Measurements from ENCODE around the gene GAB1.

DNA sequence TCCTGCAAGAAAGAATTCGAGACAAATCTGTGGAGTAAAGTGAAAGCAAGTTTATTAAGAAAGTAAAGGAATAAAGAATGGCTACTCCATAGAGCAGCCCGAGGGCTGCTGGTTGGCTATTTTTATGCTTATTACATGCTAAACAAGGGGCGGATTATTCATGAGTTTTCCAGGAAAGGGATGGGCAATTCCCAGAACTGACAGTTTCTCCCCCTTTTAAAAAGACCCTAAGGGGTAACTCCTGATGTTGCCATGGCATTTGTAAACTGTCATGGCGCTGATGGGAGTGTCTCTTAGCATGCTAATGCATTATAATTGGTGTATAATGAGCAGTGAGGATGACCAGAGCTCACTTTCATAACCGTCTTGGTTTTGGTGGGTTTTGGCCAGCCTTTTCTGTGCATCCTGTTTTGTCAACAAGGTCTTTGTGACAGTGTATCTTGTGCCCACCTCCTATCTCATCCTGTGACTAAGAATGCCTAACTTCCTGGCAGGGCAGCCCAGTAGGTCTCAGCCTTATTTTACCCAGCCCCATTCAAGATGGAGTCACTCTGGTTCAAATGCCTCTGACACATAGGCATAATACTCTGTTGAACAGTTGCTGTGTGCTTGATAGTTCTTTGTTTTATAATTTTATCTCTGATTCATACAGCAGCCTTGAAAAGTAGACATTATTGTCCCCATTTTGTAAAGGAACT, 25.8 kb downstream of the GAB1 start:
- TF ChIP-seq, protein P1, sequence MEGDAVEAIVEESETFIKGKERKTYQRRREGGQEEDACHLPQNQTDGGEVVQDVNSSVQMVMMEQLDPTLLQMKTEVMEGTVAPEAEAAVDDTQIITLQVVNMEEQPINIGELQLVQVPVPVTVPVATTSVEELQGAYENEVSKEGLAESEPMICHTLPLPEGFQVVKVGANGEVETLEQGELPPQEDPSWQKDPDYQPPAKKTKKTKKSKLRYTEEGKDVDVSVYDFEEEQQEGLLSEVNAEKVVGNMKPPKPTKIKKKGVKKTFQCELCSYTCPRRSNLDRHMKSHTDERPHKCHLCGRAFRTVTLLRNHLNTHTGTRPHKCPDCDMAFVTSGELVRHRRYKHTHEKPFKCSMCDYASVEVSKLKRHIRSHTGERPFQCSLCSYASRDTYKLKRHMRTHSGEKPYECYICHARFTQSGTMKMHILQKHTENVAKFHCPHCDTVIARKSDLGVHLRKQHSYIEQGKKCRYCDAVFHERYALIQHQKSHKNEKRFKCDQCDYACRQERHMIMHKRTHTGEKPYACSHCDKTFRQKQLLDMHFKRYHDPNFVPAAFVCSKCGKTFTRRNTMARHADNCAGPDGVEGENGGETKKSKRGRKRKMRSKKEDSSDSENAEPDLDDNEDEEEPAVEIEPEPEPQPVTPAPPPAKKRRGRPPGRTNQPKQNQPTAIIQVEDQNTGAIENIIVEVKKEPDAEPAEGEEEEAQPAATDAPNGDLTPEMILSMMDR (IDR thresholded peaks at IDR 0.05), result no peak
- no peak for TF ChIP-seq POLR2AphosphoS5 (IDR thresholded peaks at IDR 0.05; ENCODE audit: insufficient read depth in 1 of 2, low read depth in 1 of 2)

All from vagina (tissue), 2 donors.